DND-41 (cell line): ENCODE results near the gene PPP1R18.

Source experiments
- EZH2 ChIP-seq: IDR thresholded peaks from 3 replicates; pipeline ENCODE4 v1.6.1; 2012; ENCODE audit warnings: borderline replicate concordance, low read depth, mild to moderate bottlenecking, moderate library complexity, low read length, inconsistent platforms; ENCODE audit not compliant: severe bottlenecking
- TF ChIP-seq, protein P1 (sequence below): IDR thresholded peaks from 2 replicates; pipeline ENCODE4 v1.5.1; 2012; ENCODE audit warnings: borderline replicate concordance, low read length, moderate library complexity, mild to moderate bottlenecking; ENCODE audit not compliant: poor library complexity, severe bottlenecking; ENCODE audit errors: extremely low read depth

DNA sequence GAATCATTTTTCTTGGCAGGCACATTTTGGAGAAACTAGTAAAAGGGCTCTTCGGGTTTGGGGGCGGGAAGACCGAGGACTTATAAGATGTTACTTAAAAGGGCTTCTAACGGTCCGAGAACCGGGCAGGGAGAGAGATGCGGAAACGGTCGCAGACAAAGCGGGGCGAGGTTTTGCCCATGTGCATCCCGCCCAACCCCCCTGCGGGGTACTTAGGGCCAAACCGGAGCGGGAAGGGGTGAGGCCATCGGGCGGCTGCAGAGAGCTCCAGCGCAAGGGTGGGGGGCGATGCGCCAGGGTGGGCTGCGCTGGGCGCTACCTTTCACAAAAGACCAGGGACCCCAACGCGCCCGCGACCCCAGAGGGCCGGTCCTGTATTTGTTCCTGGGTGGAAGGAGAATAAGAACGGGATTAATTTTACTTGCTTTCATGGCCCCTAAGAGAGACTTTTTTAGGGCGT, 34.3 kb upstream of the PPP1R18 start:
- TF ChIP-seq, protein P1, sequence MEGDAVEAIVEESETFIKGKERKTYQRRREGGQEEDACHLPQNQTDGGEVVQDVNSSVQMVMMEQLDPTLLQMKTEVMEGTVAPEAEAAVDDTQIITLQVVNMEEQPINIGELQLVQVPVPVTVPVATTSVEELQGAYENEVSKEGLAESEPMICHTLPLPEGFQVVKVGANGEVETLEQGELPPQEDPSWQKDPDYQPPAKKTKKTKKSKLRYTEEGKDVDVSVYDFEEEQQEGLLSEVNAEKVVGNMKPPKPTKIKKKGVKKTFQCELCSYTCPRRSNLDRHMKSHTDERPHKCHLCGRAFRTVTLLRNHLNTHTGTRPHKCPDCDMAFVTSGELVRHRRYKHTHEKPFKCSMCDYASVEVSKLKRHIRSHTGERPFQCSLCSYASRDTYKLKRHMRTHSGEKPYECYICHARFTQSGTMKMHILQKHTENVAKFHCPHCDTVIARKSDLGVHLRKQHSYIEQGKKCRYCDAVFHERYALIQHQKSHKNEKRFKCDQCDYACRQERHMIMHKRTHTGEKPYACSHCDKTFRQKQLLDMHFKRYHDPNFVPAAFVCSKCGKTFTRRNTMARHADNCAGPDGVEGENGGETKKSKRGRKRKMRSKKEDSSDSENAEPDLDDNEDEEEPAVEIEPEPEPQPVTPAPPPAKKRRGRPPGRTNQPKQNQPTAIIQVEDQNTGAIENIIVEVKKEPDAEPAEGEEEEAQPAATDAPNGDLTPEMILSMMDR: no peak
- no peak for TF ChIP-seq EZH2
